ENCODE measurements around the gene CDK5RAP3.

Gene CDK5RAP3

GRCh38 chr17:47956791-47957590 is 13.9 kb upstream of the CDK5RAP3 start:
- Histone ChIP-seq H4K20me1 (ENCODE audit: insufficient read depth) (no peaks in the 10 kb centered on the region), H3K27me3 (ENCODE audit: insufficient read depth, low read depth) (no peaks in the 10 kb centered on the region), H3K27ac (no peak overlapping the region), H3K79me2 (ENCODE audit: insufficient read depth, low read depth) (no peaks in the 10 kb centered on the region), H3K36me3 (ENCODE audit: insufficient read depth) (no peaks in the 10 kb centered on the region), H3K4me1 (ENCODE audit: low read depth, poor library complexity, severe bottlenecking) (peaks cover 5% of the 10 kb centered on the region), H3K9ac (no peak overlapping the region), H3K4me3 (IDR thresholded peaks at IDR 0.05; ENCODE audit: insufficient read depth, low read depth, low read length) (no peak overlapping the region), H3K4me2 (no peak overlapping the region), H2AFZ (ENCODE audit: low read depth) (no peak overlapping the region)
- TF ChIP-seq CTCF (conservative IDR thresholded peaks at IDR 0.05; ENCODE audit: low read depth, low read length), result no peak

- peaks cover 5% of the 10 kb centered on the region for H3K4me1 ChIP-seq (ENCODE audit: low read depth, poor library complexity, severe bottlenecking)
- no peaks in the 10 kb centered on the region for H4K20me1 ChIP-seq (ENCODE audit: insufficient read depth)
- H3K27ac ChIP-seq, result no peak within 1 kb of the TSS
- TF ChIP-seq CTCF (conservative IDR thresholded peaks at IDR 0.05; ENCODE audit: low read depth, low read length), result no peak
- no peak within 1 kb of the TSS for H3K9ac ChIP-seq
- H3K79me2 ChIP-seq (ENCODE audit: insufficient read depth, low read depth), result no peaks in the 10 kb centered on the region
- H3K4me2 ChIP-seq, result no peak within 1 kb of the TSS
- H2AFZ ChIP-seq (ENCODE audit: low read depth), result no peak within 1 kb of the TSS
- no peaks in the 10 kb centered on the region for H3K27me3 ChIP-seq (ENCODE audit: insufficient read depth, low read depth)
- H3K36me3 ChIP-seq (ENCODE audit: insufficient read depth), result no peaks in the 10 kb centered on the region
- no peak within 1 kb of the TSS for H3K4me3 ChIP-seq (IDR thresholded peaks at IDR 0.05; ENCODE audit: insufficient read depth, low read depth, low read length)
These were observed 13.1 kb upstream of the CDK5RAP3 start, which contains the start of gene PRR15L for GRCh38 chr17:47957591-47958490. Gene PRR15L (minus strand): TSS chr17:47957883. CDS start chr17:47953234, 4,649 bp downstream.

- Histone ChIP-seq H3K4me2 (no peak overlapping the region), H3K79me2 (ENCODE audit: insufficient read depth, low read depth) (no peaks in the 10 kb centered on the region), H3K27ac (no peak overlapping the region), H3K4me1 (ENCODE audit: low read depth, poor library complexity, severe bottlenecking) (peaks cover 5% of the 10 kb centered on the region), H4K20me1 (ENCODE audit: insufficient read depth) (no peaks in the 10 kb centered on the region), H3K27me3 (ENCODE audit: insufficient read depth, low read depth) (no peaks in the 10 kb centered on the region), H3K9ac (no peak overlapping the region), H2AFZ (ENCODE audit: low read depth) (no peak overlapping the region), H3K36me3 (ENCODE audit: insufficient read depth) (no peaks in the 10 kb centered on the region), H3K4me3 (IDR thresholded peaks at IDR 0.05; ENCODE audit: insufficient read depth, low read depth, low read length) (no peak overlapping the region)
- no peak for TF ChIP-seq CTCF (conservative IDR thresholded peaks at IDR 0.05; ENCODE audit: low read depth, low read length)
These were observed 10.9 kb upstream of the CDK5RAP3 start for GRCh38 chr17:47959825-47960655.

GRCh38 chr17:47961406-47961805 is 9.5 kb upstream of the CDK5RAP3 start:
- Histone ChIP-seq H3K4me3 (IDR thresholded peaks at IDR 0.05; ENCODE audit: insufficient read depth, low read depth, low read length) (no peak overlapping the region), H4K20me1 (ENCODE audit: insufficient read depth) (no peaks in the 10 kb centered on the region), H3K9ac (no peak overlapping the region), H2AFZ (ENCODE audit: low read depth) (no peak overlapping the region), H3K79me2 (ENCODE audit: insufficient read depth, low read depth) (no peaks in the 10 kb centered on the region), H3K4me2 (no peak overlapping the region), H3K27ac (no peak overlapping the region), H3K36me3 (ENCODE audit: insufficient read depth) (no peaks in the 10 kb centered on the region), H3K27me3 (ENCODE audit: insufficient read depth, low read depth) (no peaks in the 10 kb centered on the region), H3K4me1 (ENCODE audit: low read depth, poor library complexity, severe bottlenecking) (peaks cover 5% of the 10 kb centered on the region)
- TF ChIP-seq CTCF (conservative IDR thresholded peaks at IDR 0.05; ENCODE audit: low read depth, low read length), result no peak

All from KMS-11 (cell line).